GM18499 (cell line): ENCODE results near the gene CAPZB.

Experiments
- ATAC-seq: cut with Tn5 transposase; IDR thresholded peaks from one replicate; pipeline ENCODE4 v1.9.1; 2021; ENCODE audit warnings: moderate number of reproducible peaks; ENCODE audit not compliant: insufficient read depth, unreplicated experiment

The CAPZB gene

DNA sequence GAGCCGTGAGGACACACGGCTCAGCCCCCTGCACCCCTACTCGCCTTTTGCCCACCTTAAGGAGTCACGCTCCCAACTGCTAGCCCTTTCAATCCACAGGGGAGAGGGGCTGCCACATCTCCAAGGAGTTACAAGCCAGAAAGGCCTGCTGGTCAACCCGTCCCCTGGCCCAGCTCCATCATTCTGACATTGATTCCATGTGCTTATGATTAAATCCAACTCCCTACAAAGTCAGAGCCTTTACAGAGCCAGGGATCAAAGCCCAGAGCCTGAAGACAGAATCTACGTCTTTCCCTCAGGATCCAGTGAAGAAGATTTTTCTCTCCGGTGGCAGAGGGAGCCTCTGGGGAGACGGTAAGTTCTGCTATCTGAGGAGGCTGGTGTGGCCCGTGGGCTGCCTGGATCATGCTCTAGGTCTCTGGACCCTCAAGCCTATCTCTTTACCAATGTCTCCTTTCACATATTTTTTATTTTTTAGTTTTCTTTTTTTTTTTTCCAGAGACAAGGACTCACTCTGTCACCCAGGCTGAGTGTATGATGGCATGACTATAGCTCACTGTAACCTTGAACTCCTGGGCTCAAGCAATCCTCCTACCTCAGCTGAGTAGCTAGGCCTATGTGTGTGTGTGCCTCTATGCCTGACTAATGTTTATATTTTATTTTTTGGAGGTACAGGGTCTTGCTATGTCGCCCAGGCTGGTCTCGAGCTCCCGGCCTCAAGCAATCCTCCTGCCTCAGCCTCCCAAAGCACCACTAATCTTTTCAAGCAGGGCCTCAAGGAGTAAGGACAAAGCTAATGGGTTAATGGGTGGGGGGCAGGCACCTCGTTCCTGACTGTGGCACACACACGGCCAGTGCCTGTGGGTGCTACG lies 111.9 kb downstream of the CAPZB start:
- no peak for ATAC-seq

DNA sequence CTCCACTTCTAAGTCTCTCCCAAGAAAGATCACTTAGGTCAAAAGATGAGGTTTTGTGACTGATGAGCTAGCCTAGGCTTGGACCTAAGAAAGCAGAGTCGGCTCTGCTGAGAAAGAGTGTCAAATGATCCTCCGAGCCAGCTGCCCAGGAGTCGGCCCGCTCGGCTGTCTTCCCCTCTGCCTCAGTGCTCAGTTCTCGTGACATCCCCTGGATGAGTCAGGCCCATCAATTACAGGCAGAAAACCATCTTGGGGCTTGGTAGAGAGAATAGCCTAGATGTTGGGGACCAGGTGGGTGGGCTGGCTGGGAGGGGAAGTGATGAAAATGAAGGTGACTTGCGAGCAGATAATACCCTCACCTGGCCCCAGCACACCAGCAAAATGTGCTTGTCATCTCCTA lies 112.7 kb downstream of the CAPZB start:
- no peak for ATAC-seq

DNA sequence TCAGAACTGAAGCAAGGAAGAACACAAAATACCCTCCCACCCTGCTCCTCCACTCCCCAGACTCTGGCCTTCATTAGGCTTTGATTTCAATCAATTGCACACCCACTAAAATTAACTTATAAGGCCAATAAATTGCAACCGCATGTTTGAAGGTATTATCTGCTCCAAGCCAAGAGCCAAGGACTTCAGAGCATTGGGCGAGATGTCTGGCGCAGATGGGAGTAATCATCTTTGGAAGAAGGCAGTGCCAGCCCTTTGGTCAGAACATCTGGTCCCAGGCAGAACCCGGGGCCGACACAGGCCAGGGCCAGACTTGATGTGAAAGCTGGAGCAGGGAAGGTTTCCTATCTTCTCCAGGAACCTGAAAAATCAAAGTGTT lies 113.2 kb downstream of the CAPZB start:
- ATAC-seq, result no peak

DNA sequence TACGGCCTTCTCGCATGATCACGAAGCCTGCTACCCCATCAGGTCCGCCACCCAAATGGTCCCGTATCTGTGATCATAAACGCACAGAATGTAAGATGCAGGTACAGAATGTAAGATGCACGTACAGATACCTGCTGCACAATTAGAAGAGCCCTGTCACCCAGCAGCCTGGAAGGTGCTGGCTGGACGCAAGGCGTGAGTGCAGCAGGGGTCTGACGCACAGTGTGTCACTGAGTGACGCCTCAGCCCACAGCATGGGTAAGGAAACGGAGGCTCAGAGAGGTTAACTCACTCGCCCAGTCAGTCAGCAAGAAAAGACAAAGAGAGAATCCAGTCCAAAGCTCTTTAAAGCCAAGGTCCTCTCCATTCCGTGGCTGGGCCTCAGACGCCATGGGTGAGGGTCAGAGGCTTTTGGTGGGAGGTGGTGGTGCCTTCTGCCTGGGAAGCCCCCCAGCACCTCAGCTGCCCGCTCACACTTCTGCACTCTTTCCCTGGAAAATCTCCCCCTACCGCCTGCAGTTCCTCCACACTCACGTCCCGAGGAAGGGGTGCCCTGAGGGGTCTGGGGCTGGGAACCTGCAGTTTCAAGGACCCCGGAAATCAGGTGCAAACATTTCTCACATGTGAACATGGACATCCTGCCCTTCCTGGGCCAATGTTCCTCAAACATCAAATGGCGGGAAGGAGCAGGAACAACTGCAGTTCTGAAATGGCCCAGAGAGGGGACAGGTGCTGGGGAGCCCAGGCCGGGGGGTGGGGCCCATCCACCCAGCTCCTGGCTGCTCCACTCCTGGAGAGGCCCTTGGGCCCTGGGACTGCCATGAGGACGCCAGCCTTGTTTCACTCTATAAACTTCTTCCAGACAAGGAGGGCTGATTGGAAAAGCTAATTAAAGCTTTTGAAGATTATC lies 113.9 kb downstream of the CAPZB start:
- ATAC-seq, result no peak

DNA sequence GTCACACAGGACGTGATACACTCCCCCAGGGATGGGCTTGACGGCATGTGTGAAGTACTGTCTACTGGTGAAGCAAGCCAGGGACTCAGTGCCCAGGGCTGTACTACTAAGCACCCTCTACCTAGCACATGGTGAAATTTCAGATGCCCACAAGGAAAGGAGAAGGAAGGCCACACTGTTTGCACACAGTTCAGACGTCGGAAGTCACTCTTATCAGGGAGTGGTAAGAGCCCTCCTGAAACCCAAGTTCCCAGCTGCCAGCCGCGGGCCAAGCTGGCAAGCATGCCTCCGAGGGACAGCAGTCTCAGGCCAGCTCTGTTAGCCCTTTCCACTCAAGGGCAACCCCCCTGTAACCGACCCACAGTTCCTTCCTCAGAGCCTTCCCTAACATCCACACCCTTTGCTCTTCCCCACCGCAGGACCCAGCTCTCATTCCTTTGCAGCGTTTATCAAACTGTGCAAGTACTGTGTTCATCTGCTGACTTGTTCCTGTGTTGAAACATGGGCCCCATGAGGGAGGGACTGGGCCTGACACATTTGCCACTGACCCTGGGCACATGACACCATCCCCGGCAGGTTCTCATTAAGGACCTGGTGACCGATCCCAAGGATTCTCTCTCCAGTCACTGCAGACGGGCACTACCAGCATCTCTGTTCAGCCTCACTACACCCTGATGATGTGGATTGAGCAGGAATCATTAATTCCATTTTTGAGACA lies 114.7 kb downstream of the CAPZB start:
- no peak for ATAC-seq

DNA sequence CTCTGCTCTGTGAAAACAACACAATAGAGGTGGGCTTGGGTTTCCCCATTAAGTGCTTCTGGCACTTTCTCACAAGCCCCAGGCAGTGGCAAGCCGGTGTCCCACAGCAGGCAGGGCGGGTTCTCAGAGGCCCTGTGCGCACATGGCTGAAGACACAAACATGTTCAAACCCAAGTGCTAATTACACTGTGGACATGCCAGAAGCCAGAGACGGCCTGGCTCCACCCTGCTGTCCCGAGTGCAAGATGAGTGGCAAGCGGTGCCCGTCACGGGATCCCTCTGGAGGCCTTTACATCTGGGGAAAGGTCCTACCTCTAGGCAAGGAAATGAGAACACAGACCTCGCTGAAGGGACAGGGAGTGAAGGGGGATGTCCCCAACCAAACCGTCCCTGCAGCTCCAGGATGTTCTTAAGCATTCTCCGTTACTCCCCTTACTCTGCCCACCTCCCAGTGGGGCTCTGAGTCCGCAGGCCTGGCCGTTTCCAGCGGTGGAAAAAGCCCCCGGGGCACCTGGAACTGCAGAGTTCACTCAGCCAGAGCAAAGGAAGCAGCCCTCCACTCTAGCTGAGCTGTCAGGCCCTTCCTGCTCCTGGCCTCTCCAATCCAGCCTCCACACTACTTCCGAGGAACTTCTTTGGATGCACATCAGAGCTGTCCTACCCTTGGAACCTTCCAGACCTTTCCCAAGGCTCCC lies 115.8 kb downstream of the CAPZB start:
- ATAC-seq, result no peak

DNA sequence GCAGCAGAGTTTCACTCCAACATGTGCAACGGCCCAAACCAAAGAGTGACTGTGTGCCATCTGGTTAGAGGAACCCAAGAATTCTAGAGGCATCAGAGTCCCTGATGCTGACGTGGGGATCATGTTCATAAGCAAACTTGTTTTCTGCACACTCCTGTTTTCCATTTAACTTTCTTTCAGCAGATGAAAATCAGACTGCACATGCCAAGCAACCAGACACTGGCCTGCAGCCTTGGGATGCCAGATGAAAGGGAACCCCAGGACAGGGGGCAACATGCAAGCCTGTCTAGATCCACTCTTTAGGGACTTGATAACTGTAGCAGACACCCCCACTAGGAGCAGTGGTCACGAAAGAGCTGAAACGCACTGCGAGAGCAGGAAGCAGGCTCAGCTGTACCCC lies 116.4 kb downstream of the CAPZB start:
- no peak for ATAC-seq

DNA sequence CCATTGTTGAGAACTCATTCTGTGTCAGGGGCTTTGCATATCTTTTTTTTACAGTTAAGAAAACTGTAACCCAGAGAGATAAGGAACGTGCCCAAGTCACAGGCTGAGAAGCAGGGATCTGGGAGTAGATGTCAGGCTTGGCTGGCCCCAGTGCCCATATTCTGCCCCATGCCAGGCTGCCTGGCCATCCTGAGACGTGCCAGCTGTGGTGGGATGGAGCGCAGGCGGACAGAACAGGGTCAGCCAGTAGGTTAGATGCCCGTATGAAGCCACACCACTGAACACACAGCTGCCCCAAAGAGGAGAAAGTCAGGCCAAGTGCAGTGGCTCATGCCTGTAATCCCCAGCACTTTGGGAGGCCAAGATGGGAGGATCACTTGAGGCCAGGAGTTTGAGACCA lies 117.3 kb downstream of the CAPZB start:
- ATAC-seq, result no peak

DNA sequence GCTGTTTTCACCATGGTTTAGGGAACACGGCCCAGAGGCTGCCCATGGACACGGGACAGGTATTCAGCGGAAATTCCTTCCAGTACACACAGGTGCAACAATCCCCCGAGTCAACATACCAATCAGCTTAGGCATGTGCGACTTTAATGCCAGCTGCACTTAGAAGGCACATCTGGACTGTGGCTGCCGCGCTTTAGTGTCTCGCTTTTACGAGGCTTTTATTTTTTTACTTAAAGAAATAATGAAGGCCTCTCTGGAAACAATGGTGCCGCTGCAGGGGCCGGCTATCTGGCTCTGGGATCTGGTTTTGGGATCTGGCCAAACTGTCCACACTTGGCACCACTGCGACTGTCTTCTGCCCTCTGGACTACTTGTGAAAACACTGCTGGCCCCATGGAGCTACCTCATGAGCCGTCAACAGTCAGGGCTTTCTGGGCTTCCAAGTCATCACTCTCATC lies 117.7 kb downstream of the CAPZB start:
- no peak for ATAC-seq

DNA sequence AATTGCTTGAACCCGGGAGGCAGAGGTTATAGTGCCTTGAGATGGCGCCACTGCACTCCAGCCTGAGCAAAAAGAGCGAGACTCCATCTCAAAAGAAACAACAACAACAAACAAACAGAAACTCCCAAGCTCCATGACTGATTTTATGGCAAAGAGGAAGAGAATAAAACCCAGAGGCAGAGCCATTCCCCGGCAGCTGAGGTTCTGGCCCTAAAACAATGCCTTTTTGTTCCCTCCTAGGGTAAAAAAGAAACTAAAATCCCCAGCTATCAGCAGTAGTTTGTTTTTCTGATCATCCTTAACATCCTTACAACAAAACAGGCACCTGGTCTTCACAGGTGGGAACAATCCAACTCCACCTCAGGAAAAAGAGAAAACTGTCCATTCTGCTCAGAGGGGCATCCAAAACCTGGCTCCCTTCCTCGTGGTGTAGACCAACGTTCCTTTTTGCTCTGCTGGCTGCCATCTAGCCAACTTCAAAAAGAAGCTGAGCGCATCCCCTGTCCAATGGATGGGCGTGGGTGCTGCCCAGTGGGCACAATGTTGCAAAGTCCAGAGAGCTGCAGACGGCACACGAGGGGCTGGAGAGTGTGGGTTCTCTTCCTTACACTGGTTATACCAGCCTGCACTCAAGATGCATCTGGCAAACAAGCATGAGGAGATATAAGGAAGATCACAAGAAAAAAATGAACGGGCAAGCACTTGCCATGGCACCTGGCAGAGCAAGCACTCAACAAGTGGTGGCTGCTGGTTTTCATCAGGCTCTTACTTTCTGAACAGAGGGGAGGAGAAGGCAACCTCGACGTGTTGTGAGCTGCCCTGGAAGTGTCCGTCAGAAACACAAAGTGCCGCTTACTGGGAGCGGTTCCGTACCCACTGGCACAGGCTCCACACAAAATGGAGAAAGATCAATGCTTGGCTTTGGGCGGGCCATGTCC lies 118.5 kb downstream of the CAPZB start:
- ATAC-seq, result no peak

DNA sequence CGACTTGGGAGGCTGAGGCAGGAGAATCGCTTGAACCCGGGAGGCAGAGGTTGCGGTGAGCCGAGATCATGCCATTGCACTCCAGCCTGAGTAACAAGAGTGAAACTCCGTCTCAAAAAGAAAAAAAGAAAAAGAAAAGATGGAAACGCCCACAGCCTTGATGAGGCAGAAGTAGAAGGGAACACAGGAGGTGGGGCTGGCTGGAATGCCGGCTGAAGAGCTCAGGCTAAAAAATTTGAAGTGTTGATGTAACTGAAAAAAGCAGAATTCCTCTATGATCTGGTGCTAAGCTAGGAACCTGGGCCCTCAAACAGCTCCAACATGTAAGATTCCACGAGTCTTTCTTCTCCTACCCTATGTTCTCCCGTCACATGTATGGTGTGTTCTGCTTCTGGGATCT lies 119.6 kb downstream of the CAPZB start:
- ATAC-seq, result no peak

DNA sequence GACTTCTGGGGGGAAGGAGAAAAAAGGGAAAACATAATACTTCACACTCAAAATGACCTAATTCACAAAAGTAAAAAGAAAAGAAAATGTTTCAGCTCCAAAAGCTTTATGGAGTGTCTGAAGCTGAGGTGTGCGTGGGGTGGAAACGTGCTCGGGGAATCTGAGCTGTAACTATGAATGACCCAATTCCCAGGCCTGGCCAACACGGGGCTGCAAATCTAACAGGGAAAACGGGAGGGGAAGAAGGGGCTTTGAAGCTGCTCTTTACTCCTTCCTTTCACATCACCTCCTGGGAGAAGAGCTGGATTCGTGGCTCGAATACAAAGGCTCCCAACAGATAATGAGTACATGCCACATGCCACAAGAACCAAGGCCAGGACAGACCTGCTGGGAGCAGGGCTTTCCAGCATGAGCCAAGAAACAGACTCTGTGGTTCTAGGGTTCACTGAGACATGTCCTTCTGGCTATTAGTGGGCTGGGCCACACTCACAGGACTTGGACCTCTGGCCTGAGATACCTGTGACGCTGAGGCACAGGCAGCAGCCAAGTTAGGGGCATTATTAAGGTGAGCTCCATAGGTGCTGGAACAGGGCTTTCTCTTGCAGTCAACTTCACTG lies 121.7 kb downstream of the CAPZB start:
- ATAC-seq, result no peak

DNA sequence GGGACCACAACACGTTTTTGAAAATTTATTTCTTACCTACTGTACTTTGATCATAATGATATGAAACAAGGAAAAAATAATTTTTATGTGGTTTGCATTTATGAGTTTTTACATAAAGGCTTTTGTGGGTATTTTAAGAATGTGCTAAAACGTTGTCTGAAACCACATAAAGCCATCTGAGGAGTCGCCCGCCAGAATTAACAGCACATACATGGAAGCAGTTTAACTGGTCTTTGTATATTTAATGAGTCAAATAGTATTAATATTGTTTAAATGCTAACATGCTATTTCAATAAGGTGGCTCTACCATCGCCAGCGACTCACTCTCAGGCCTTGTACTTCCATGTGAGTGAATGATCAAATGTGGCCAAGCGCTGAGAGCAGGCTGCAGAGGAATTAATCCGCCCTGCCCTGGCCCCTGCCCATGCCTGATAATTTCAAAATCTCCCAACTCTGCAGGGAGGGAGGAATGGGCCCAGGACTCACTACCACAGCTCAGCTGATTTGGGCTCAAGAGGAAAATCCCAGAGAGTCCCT lies 123.7 kb downstream of the CAPZB start:
- ATAC-seq, result no peak

DNA sequence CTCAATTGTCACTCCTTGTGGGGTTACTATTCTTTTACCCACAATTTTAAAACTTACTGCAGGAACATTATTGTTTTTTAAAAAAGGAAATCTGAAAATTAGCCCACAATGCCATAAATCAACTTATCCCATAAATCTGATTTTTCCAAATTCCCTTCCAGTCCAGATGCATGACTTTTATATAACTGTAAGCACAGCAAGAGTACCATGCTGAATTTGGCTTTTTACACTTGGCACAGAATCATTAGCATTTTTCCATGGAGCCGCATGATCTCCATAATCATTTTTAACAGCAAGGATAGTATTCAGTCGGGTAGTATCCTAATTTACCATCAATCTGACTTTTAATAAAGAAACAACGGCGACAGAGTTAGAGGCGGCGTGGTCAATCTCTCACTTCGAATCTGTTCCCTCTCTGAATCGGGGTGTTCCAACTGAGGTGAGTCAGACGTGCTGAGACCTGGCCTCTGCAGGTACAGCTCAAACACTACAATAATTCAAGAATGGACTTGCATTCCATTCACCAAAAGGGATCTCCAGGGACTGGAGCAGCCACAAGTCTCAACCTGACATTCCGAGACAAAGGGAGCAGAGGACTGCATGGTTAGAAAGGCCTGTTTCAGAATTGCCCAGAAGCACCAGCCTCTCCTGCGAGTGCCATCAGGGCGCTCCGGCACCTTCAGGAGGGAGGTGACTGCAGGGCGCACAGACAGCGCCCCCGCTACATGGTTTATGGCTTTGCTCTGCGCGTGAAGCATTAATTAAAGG lies 124.3 kb downstream of the CAPZB start:
- ATAC-seq, result no peak

DNA sequence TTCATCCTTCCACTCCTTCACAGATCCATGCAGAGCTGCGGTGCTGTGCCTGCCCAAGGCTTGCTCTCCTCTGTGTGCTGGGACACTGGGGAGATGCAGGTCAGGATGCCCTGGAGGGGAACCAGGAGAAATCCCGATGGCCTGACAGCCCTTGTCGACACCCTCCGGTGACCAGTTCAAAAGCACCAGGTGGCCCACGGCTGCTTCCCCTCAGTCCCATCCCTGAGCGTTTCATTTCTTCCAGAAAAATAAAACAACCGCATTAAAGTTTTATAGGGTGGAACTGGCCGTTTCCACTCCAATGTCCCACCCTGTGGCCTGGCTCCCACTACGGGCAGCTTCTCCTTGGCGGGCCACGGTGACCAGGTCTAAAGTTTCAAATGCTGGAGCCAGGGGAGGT lies 124.9 kb downstream of the CAPZB start:
- no peak for ATAC-seq

DNA sequence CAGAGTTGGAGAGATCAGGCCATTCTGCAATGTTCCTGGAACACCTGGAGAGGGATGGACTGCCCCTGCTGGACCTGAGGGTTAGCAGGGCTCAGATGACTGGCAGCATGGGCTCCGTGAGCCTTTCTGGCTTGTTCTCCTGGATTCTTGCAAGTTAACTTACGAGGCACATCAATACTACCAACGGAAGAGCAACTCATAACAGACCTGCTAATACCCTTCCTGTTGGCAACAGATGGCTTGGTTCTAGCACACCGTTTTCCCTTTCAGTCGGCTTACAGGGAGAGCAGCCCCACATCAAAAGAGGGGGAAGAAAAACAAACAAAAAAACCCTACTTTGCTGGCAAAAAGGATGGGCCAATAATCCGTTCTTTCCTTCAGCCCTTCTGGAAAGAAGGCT lies 125.3 kb downstream of the CAPZB start:
- no peak for ATAC-seq

DNA sequence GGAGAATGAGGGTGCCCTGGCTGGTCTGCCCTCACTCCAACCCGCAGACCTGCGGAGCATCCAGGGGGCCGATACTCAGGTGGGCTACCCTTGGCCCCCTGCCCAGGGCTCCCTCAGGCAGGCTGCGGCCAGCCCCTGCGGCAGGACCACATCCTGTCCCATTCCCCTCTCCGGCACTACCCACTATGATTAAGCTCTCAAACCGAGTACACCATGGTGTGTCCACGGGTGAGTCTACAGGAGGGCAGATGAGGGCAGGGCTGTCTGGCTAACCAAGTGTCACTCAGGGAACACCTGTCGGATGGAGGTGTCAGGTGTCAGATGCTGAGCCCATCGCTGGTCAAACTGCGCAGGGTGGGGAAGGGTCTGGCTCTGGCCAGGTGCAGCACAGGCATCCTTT lies 126.0 kb downstream of the CAPZB start:
- no peak for ATAC-seq

DNA sequence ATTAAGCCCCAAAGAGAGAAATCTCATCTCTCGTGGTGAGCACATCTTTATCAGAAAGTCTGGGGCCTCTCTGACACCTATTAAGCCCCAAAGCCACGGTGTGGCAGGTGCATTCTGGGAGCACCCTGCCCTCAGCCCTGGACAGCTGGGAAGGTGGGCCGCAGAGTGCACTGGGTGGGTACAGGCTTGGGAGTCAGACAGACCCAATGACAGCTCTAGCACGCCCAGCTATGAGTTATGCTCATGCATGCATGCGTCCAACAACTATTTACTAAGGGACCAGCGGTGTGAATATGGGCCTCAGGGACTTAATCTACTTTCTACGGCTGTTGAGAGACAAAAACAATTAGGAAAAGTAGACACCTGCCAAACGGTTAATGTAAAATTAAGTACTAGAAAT lies 126.6 kb downstream of the CAPZB start:
- no peak for ATAC-seq
